CD4-positive, alpha-beta T cell (primary cell): ENCODE results near the gene C16orf96. TPM values are rescaled to one million over a fixed set of nuclear protein-coding genes. Genes with fewer than 3 reads are reported as not detected.

Source experiments
- ATAC-seq: fragments of 200-7000 bp; cut with Tn5 transposase; one replicate; pipeline ENCODE4 v1.10.0; 2022; ENCODE audit warnings: mild to moderate bottlenecking; ENCODE audit not compliant: poor library complexity
- CTCF ChIA-PET: fragments of 350-600 bp; sonication (Branson Sonifier 250); formaldehyde crosslinking; loops from one replicate; lab custom pipeline; 2021; ENCODE audit warnings: antibody characterized with exemption, inconsistent platforms; lab: Charles Lee
- POLR2A ChIA-PET: fragments of 350-600 bp; sonication (Branson Sonifier 250); formaldehyde crosslinking; loops from one replicate; lab custom pipeline; 2021; ENCODE audit warnings: antibody characterized with exemption, inconsistent platforms; lab: Charles Lee
- DNase-seq, 14 experiments: peaks; one replicate each; pipeline ENCODE4 v3.0.0-alpha.2; 2013 to 2020; ENCODE audit warnings: mixed read lengths in 2 of 14
- H3K27ac ChIP-seq, 2 donors: one replicate each; pipeline versions ENCODE4 v1.5.1 to v1.7.0; 2013; ENCODE audit warnings: low read length in 2 of 2, low read depth in 1 of 2, mild to moderate bottlenecking in 1 of 2
- H3K27me3 ChIP-seq, 2 experiments: 1 replicate in 1 of 2; 2 replicates in 1 of 2; pipeline versions ENCODE4 v1.6.1 to v1.7.0; 2013; ENCODE audit warnings: low read length in 2 of 2, control low read depth in 1 of 2, mild to moderate bottlenecking in 1 of 2, moderate library complexity in 1 of 2; ENCODE audit not compliant: insufficient read depth in 2 of 2, control insufficient read depth in 1 of 2
- H3K36me3 ChIP-seq: one replicate; pipeline ENCODE4 v1.6.1; 2013; ENCODE audit warnings: low read length, control low read depth; ENCODE audit not compliant: insufficient read depth
- H3K4me1 ChIP-seq: one replicate; pipeline ENCODE4 v1.6.1; 2013; ENCODE audit warnings: low read length, control low read depth; ENCODE audit not compliant: insufficient read depth
- H3K4me3 ChIP-seq: one replicate; pipeline ENCODE4 v1.5.1; 2013; ENCODE audit warnings: mild to moderate bottlenecking, low read length, moderate library complexity
- H3K9me3 ChIP-seq, 2 experiments: 1 replicate in 1 of 2; 2 replicates in 1 of 2; pipeline versions ENCODE4 v1.6.1 to v1.7.0; 2013; ENCODE audit warnings: low read length in 2 of 2, mild to moderate bottlenecking in 2 of 2, control low read depth in 1 of 2, moderate library complexity in 1 of 2; ENCODE audit not compliant: control insufficient read depth in 1 of 2, insufficient read depth in 1 of 2
- H3K27ac Mint-ChIP-seq: one replicate; pipeline ENCODE4 v1.8.0; 2020; ENCODE audit warnings: mixed read lengths
- H3K27me3 Mint-ChIP-seq: one replicate; pipeline ENCODE4 v1.8.0; 2021; ENCODE audit warnings: mixed read lengths
- H3K36me3 Mint-ChIP-seq: one replicate; pipeline ENCODE4 v1.8.0; 2021; ENCODE audit warnings: low read depth, mixed read lengths
- H3K4me1 Mint-ChIP-seq: one replicate; pipeline ENCODE4 v1.8.0; 2021; ENCODE audit warnings: low read depth, mixed read lengths
- H3K4me3 Mint-ChIP-seq: one replicate; pipeline ENCODE4 v1.8.0; 2020; ENCODE audit warnings: mild to moderate bottlenecking, mixed read lengths
- H3K9me3 Mint-ChIP-seq: one replicate; pipeline ENCODE4 v1.8.0; 2020; ENCODE audit warnings: mixed read lengths
- CTCF ChIP-seq: fragments of 200-600 bp; IDR thresholded peaks from one replicate; pipeline ENCODE4 v1.8.0; 2022; ENCODE audit warnings: antibody characterized with exemption, mild to moderate bottlenecking
- intact Hi-C, 2 experiments: fragments of 100-400 bp; cut with DNase I in 1 of 2; cut with micrococcal nuclease in 1 of 2; formaldehyde crosslinking; loops; one replicate each; pipeline versions ENCODE4 v1.15.1 to v1.9.0; 2023 to 2025; cut with DNase I, micrococcal nuclease
- total RNA-seq, 174 experiments: library from RNA in 2 of 174; stranded (reverse) in 2 of 174; gene quantifications; one replicate each; pipeline ENCODE4 v1.2.3 and lab custom pipeline; 2021 to 2026

C16orf96 gene
- total RNA-seq, 2 experiments from 2014 or later = 0.27 to 0.42 TPM

GRCh38 chr16:4550591-4550990, 5.5 kb upstream of the C16orf96 start:
- CTCF ChIA-PET = interaction anchor here (0.5 to 3.5 kb wide), 2 partner anchors 45 to 869 kb away, joined by 3 to 59 read pairs; no protein-coding TSS in a partner anchor
- Histone ChIP-seq H3K27ac (no peak overlapping the region), H3K36me3 (no peaks in the 10 kb centered on the region), H3K4me1 (peaks cover 10% of the 10 kb centered on the region), H3K4me3 (no peak overlapping the region), H3K27me3 (no peaks in the 10 kb centered on the region), H3K9me3 (no peaks in the 10 kb centered on the region)
- POLR2A ChIA-PET = interaction anchor here (0.9 to 1.3 kb wide), 2 partner anchors 12 to 85 kb away, joined by 3 read pairs; partner anchors contain the start of gene CDIP1
- no peak for ATAC-seq
- no peak for DNase-seq
- no peaks in the 10 kb centered on the region for H3K36me3 Mint-ChIP-seq
- TF ChIP-seq CTCF = no peak
- intact Hi-C loops = no loop called here
- H3K27me3 Mint-ChIP-seq = no peaks in the 10 kb centered on the region
- no peak overlapping the region for H3K4me3 Mint-ChIP-seq
- no peaks in the 10 kb centered on the region for H3K9me3 Mint-ChIP-seq
- no peak overlapping the region for H3K27ac Mint-ChIP-seq
- H3K4me1 Mint-ChIP-seq = peaks cover 5% of the 10 kb centered on the region

GRCh38 chr16:4552541-4552940, 3.6 kb upstream of the C16orf96 start:
- Histone ChIP-seq H3K4me1 (peaks cover 10% of the 10 kb centered on the region), H3K27ac (no peak overlapping the region), H3K36me3 (no peaks in the 10 kb centered on the region), H3K27me3 (no peaks in the 10 kb centered on the region), H3K4me3 (no peak overlapping the region), H3K9me3 (no peaks in the 10 kb centered on the region)
- Mint-ChIP-seq H3K9me3 (no peaks in the 10 kb centered on the region), H3K27me3 (no peaks in the 10 kb centered on the region), H3K4me1 (peaks cover 5% of the 10 kb centered on the region), H3K27ac (no peak overlapping the region), H3K4me3 (no peak overlapping the region), H3K36me3 (no peaks in the 10 kb centered on the region)
- intact Hi-C loops = no loop called here
- DNase-seq (no peak), ATAC-seq (no peak)
- ChIA-PET POLR2A (interaction anchor here (1.2 kb wide), 1 partner anchor 76 kb away, joined by 3 read pairs; the partner anchor contains the start of gene HMOX2), CTCF (no interaction called here)
- no peak for TF ChIP-seq CTCF

GRCh38 chr16:4556580-4556979, 440 bp downstream of the C16orf96 start:
- H3K4me3 Mint-ChIP-seq = no peak overlapping the region
- H3K36me3 ChIP-seq = no peaks in the 10 kb centered on the region
- no peaks in the 10 kb centered on the region for H3K9me3 Mint-ChIP-seq
- CTCF ChIA-PET = no interaction called here
- no peak overlapping the region for H3K4me3 ChIP-seq
- H3K4me1 ChIP-seq = no peaks in the 10 kb centered on the region
- H3K27ac Mint-ChIP-seq = no peak overlapping the region
- no peaks in the 10 kb centered on the region for H3K27me3 ChIP-seq
- no peaks in the 10 kb centered on the region for H3K9me3 ChIP-seq
- no peak for ATAC-seq
- POLR2A ChIA-PET = no interaction called here
- H3K27me3 Mint-ChIP-seq = no peaks in the 10 kb centered on the region
- no peaks in the 10 kb centered on the region for H3K4me1 Mint-ChIP-seq
- TF ChIP-seq CTCF = no peak
- no peak overlapping the region for H3K27ac ChIP-seq
- H3K36me3 Mint-ChIP-seq = no peaks in the 10 kb centered on the region
- no peak for DNase-seq
- intact Hi-C loops = no loop called here
